Stimulated activated naive CD8-positive, alpha-beta T cell treated with anti-CD3 and anti-CD28 coated beads, Interleukin-15, amount 100 ng/mL, for 72 hours (primary cell): Measurements from ENCODE around the gene LYST.

ENCODE experiments used
- ATAC-seq: fragments of 150-1000 bp; cut with Tn5 transposase; 2 replicates; pipeline ENCODE4 v1.10.0; 2021; ENCODE audit warnings: mild to moderate bottlenecking, moderate library complexity
- DNase-seq, 2 donors: peaks; one replicate each; pipeline ENCODE4 v3.0.0; 2021 to 2022
- H3K27ac Mint-ChIP-seq, 2 donors: one replicate each; pipeline ENCODE4 v1.8.0; 2022; ENCODE audit warnings: mild to moderate bottlenecking in 2 of 2, mixed read lengths in 2 of 2, moderate library complexity in 2 of 2
- H3K27me3 Mint-ChIP-seq: one replicate; pipeline ENCODE4 v1.8.0; 2022; ENCODE audit warnings: mixed read lengths
- H3K4me1 Mint-ChIP-seq: one replicate; pipeline ENCODE4 v1.8.0; 2022; ENCODE audit warnings: mild to moderate bottlenecking, mixed read lengths
- H3K4me3 Mint-ChIP-seq, 2 donors: one replicate each; pipeline ENCODE4 v1.8.0; 2022; ENCODE audit warnings: mild to moderate bottlenecking in 2 of 2, mixed read lengths in 2 of 2, moderate library complexity in 1 of 2
- H3K9me3 Mint-ChIP-seq, 2 donors: one replicate each; pipeline ENCODE4 v1.8.0; 2022; ENCODE audit warnings: mixed read lengths in 2 of 2

The LYST gene

DNA sequence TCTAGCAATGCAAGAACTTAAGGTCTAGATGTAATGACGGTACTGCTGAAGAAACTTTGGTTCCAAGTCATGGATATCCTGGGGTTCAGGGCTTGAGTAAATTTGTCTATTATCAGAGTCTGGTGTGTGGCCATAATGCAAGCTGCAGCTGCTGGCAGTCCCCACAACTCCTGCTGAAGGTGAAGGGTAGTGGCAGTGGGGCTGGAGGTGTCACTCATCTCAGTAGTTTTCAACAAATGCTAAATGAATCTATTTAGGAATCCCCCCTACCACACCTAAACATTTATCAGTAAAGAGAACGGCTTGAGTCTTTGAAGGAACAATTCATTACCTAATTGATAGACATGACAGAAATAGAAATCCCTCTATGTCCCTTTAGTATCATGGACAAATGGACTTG lies 118.0 kb downstream of the LYST start:
- DNase-seq = no peak
- Mint-ChIP-seq H3K4me1 (no peaks in the 10 kb centered on the region), H3K27me3 (no peaks in the 10 kb centered on the region), H3K27ac (no peak overlapping the region), H3K9me3 (no peaks in the 10 kb centered on the region), H3K4me3 (no peak overlapping the region)
- no peak for ATAC-seq

DNA sequence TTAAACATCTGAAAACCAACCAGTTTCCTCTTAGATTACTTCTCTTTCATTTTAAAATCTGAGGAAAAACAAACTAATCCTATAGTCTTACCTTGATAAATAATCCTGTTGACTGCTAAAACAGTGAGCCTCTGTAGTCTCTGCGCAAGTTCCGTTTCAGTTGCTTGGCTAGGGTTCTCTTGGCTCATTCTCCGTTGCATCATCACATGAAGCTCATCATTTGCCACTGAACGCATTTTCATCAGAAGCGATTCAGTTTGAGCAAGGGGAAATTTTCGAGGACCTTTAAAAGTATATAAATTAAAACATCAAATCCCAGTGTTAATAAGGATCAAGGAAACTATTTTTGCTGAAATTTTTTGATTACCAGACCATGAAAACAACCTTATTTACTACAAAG lies 120.5 kb downstream of the LYST start:
- DNase-seq = no peak
- H3K27me3 Mint-ChIP-seq = no peaks in the 10 kb centered on the region
- no peak overlapping the region for H3K27ac Mint-ChIP-seq

GRCh38 chr1:235745503-235746136 lies 121.1 kb downstream of the LYST start:
- no peak for ATAC-seq

More for the DNA sequence above, 120.5 kb downstream of the LYST start:
- no peak for ATAC-seq
- Mint-ChIP-seq H3K4me1 (no peaks in the 10 kb centered on the region), H3K9me3 (no peaks in the 10 kb centered on the region), H3K4me3 (no peak overlapping the region)

GRCh38 chr1:235742914-235743599 lies 123.6 kb downstream of the LYST start:
- Mint-ChIP-seq H3K9me3 (no peaks in the 10 kb centered on the region), H3K27me3 (no peaks in the 10 kb centered on the region), H3K4me3 (no peak overlapping the region), H3K4me1 (no peaks in the 10 kb centered on the region), H3K27ac (no peak overlapping the region)
- no peak for DNase-seq
- ATAC-seq = no peak

More at GRCh38 chr1:235745503-235746136, 121.1 kb downstream of the LYST start:
- H3K27me3 Mint-ChIP-seq = no peaks in the 10 kb centered on the region
- no peak for DNase-seq
- no peak overlapping the region for H3K27ac Mint-ChIP-seq
- no peaks in the 10 kb centered on the region for H3K4me1 Mint-ChIP-seq
- no peaks in the 10 kb centered on the region for H3K9me3 Mint-ChIP-seq
- no peak overlapping the region for H3K4me3 Mint-ChIP-seq

DNA sequence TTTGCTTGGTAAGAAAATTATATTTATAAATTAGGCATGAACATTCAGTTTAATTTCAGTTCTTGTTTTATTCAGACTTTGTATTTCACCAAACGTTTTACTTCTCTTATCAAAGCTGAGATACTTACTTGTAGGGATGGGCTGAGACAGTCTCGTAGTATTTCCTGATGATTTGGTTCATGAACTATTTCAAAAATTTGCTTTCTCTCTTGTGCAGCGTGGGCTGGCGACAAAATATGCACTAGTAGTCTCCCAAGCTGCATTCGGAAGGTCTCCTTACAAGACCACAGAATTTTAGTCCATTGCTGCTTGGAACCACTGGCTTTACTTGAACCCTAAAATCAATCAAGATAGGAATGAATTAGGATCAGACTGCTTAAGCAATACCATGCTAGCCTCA lies 125.4 kb downstream of the LYST start:
- H3K4me3 Mint-ChIP-seq = no peak overlapping the region
- H3K27ac Mint-ChIP-seq = no peak overlapping the region
- no peaks in the 10 kb centered on the region for H3K9me3 Mint-ChIP-seq
- H3K27me3 Mint-ChIP-seq = no peaks in the 10 kb centered on the region
- ATAC-seq (no peak), DNase-seq (no peak)
- H3K4me1 Mint-ChIP-seq = no peaks in the 10 kb centered on the region

DNA sequence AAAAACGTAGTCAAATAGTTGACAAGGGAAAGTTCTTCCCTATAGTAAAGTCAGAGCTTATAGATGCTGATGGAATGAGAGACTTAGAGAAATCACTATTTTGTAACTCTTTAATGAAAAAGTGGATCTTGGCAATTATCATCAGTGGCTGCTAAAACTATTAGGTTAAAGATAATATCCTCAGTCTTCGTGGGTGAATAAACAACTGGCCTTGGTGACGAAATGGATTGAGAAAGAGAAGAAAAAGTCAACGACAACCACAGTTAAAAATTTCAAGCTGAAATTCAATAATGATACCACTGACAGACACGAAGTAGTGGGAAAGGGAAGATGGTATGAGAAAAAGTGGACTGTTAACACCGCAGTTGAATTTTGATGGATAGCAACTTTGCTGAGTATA lies 127.1 kb downstream of the LYST start:
- DNase-seq = no peak
- H3K4me1 Mint-ChIP-seq = no peaks in the 10 kb centered on the region
- no peak for ATAC-seq
- H3K9me3 Mint-ChIP-seq = no peaks in the 10 kb centered on the region
- H3K27ac Mint-ChIP-seq = no peak overlapping the region
- H3K4me3 Mint-ChIP-seq = no peak overlapping the region
- no peaks in the 10 kb centered on the region for H3K27me3 Mint-ChIP-seq

DNA sequence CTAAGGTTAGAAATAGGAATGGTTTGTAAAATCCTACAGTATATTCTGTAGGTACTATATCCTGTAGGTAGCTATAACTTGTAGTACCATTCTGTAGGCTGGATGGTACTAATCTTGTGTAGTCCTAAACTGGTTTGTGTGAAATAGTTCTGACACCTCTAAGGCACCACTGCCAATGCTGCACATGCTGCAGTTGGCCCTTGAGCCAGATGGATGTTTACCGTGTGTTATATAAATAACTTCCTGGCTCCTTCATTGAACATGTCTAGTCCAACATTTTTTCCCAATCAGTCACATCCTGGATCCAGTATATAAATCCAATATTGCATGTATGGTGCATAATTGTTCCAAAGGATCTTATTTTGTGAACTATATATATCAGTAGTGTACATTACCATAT lies 127.6 kb downstream of the LYST start:
- Mint-ChIP-seq H3K27me3 (no peaks in the 10 kb centered on the region), H3K27ac (no peak overlapping the region), H3K4me1 (no peaks in the 10 kb centered on the region), H3K4me3 (no peak overlapping the region), H3K9me3 (no peaks in the 10 kb centered on the region)
- DNase-seq (no peak), ATAC-seq (no peak)

DNA sequence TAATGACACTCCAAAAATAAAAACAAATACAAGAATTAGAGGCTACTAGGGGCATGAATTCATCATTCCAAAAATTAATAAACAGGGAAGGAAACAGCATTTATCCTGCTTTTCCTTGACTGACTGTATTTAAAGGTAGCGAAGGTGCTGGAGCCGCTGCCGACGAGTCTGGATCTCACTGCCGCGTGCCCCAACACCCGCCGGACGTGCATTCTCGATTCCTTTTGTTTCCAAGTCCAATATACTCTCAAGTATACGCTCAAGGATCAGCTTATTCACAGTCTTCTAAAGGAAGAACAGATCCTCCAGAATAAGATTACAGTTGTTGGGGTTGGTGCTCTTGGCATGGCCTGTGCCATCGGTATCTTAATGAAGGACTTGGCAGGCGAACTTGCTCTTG lies 129.0 kb downstream of the LYST start:
- no peak overlapping the region for H3K4me3 Mint-ChIP-seq
- ATAC-seq (no peak), DNase-seq (no peak)
- no peaks in the 10 kb centered on the region for H3K4me1 Mint-ChIP-seq
- H3K27ac Mint-ChIP-seq = no peak overlapping the region
- no peaks in the 10 kb centered on the region for H3K9me3 Mint-ChIP-seq
- H3K27me3 Mint-ChIP-seq = no peaks in the 10 kb centered on the region

DNA sequence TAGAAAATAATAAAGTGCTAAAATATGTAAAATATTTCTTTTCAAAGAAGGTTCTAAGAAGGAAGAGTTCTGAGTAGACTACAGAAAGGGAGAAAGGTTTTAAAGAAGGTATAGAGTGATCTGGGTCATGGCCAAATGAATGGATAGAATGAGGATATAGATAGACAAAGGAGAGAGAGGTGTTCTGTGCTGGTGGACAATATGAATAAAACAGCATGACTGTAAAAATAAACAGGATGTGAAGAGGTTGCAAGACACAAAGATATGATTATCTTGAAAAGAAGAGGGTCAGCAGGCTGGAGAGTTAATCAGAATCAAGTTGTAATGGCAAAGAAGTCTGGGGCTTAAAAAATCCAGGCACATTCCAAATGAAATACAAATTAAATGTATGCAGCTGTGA lies 130.4 kb downstream of the LYST start:
- Mint-ChIP-seq H3K4me3 (no peak overlapping the region), H3K4me1 (no peaks in the 10 kb centered on the region), H3K9me3 (no peaks in the 10 kb centered on the region), H3K27ac (no peak overlapping the region), H3K27me3 (no peaks in the 10 kb centered on the region)
- ATAC-seq = no peak
- no peak for DNase-seq

DNA sequence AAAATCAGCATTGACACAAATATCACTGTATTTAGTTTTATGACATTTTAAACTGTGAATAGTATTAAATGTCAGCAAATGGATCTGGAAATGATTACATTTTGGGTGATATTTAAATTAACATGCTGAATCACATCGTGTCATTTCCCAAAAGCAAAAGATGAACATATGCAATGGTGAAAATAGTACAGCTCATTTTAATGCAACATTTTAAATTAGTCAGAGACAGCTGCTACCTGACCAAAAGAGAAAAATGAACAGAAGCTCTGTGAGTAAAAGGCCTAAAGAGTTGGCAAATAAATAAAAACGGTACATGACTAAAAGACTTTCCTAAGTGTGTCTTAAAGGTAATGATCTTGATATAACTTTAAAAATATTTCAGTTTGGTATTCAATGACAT lies 131.1 kb downstream of the LYST start:
- H3K9me3 Mint-ChIP-seq = no peaks in the 10 kb centered on the region
- H3K27me3 Mint-ChIP-seq = no peaks in the 10 kb centered on the region
- H3K4me1 Mint-ChIP-seq = no peaks in the 10 kb centered on the region
- DNase-seq = no peak
- no peak overlapping the region for H3K4me3 Mint-ChIP-seq
- no peak for ATAC-seq
- no peak overlapping the region for H3K27ac Mint-ChIP-seq

GRCh38 chr1:235734335-235734734 lies 132.4 kb downstream of the LYST start:
- peak; percentile 64 for ATAC-seq

DNA sequence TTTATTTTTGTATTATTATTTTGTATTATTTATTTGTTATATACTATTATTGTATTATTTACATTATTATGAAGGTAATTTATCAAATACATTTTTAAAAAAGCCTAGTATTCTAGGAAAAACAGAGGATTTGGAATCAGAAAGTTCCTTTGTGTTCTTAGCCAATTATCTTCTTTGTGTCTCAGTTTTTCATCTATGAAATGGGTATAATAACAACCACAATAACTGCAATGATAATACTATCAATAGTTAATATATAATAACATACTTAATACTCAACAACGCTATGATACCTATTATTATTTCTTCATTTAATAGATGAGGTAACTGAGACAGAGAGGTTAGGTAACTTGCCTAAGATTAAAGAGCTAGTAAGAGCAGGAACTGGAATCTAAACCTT lies 136.7 kb downstream of the LYST start:
- Mint-ChIP-seq H3K4me1 (no peaks in the 10 kb centered on the region), H3K9me3 (no peaks in the 10 kb centered on the region), H3K27ac (no peak overlapping the region), H3K27me3 (no peaks in the 10 kb centered on the region), H3K4me3 (no peak overlapping the region)
- DNase-seq = no peak
- ATAC-seq = no peak

More at GRCh38 chr1:235734335-235734734, 132.4 kb downstream of the LYST start:
- H3K27ac Mint-ChIP-seq = no peak overlapping the region
- DNase-seq = no peak
- no peaks in the 10 kb centered on the region for H3K4me1 Mint-ChIP-seq
- no peak overlapping the region for H3K4me3 Mint-ChIP-seq
- H3K9me3 Mint-ChIP-seq = no peaks in the 10 kb centered on the region
- no peaks in the 10 kb centered on the region for H3K27me3 Mint-ChIP-seq

DNA sequence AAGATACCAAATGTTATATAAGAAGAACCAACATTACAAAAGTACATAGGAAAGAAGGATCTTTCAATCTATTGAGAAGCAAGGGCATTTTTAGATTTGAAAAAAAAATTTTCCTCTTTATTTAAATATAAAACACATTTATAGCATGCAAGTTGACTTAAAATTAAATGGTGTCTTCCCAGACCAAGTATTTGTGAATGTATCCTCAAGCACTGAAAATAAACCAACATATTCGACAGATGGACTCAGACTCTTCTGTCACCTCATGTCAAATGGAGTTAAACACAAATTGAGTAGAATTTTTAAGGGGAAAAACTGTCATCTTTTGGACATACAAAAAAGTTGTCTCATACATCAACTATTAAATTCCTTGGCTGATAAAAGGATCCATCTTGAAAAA lies 140.1 kb downstream of the LYST start:
- Mint-ChIP-seq H3K4me1 (no peaks in the 10 kb centered on the region), H3K4me3 (no peak overlapping the region), H3K27me3 (no peaks in the 10 kb centered on the region), H3K27ac (peak overlapping the region in 1 of 2 donors; percentile 43), H3K9me3 (no peaks in the 10 kb centered on the region)
- no peak for ATAC-seq
- DNase-seq = no peak

DNA sequence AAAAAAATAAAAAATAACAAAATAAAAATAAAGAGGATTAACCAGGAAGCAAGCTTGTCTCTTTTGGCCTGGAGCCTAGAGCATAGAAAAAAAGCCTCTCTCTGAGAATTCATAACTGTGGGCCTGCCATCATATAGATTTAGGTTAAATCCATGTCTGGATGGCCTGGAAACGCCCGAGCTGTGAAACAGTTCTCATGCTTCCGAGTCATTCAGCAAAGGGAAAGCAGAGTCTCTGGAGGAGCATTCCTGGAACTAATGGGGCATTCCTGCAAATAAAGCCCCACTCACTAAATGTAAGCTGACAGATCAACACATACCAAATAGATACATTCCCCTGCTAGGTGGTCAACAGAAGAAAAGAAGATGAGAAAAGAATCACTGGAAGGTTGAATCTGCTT lies 141.3 kb downstream of the LYST start:
- no peak for ATAC-seq
- Mint-ChIP-seq H3K9me3 (no peaks in the 10 kb centered on the region), H3K27ac (no peak overlapping the region), H3K4me3 (no peak overlapping the region), H3K27me3 (no peaks in the 10 kb centered on the region), H3K4me1 (no peaks in the 10 kb centered on the region)
- no peak for DNase-seq

DNA sequence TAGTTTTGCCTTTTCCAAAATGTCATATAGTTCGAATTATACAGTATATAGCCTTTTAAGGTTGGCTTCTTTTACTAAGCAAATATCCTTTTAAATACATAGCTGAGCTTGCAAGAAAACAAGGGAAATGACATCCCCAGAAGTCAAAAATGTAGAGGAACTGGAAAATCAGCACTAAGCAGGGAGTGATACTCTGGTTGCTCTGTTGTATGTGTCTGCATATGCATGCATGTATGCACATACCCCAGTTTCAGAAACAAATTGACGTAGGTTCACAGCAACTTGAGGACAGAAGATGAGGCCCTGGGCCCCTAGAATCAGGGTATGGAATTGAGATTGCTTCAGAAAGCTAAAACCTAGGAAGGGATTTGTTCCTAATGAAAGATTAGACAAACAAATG lies 142.0 kb downstream of the LYST start:
- no peaks in the 10 kb centered on the region for H3K9me3 Mint-ChIP-seq
- no peak for ATAC-seq
- H3K27ac Mint-ChIP-seq = peak overlapping the region in 1 of 2 donors; percentile 75
- DNase-seq = no peak
- H3K27me3 Mint-ChIP-seq = no peaks in the 10 kb centered on the region
- no peaks in the 10 kb centered on the region for H3K4me1 Mint-ChIP-seq
- no peak overlapping the region for H3K4me3 Mint-ChIP-seq

DNA sequence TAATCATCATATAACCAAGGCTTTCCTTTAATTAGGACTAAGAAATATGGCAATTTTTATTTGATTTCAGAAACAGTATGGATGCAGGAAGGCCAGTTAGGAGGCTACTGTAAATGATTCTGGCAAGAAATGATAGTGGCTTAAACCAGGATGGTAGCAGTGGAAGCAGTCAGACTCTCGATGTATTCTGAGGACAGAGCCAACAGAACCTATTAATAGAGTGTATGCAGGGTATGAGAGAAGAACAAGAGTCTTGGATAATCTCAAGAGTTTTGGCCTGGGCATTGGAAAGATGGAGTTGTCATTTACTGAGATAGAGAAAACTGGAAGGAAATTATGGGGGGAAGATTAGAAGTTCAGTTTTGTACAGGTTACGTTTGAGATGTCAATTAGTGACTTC lies 143.8 kb downstream of the LYST start:
- no peak overlapping the region for H3K4me3 Mint-ChIP-seq
- DNase-seq (no peak), ATAC-seq (no peak)
- H3K27me3 Mint-ChIP-seq = no peaks in the 10 kb centered on the region
- no peaks in the 10 kb centered on the region for H3K4me1 Mint-ChIP-seq
- no peaks in the 10 kb centered on the region for H3K9me3 Mint-ChIP-seq
- no peak overlapping the region for H3K27ac Mint-ChIP-seq

DNA sequence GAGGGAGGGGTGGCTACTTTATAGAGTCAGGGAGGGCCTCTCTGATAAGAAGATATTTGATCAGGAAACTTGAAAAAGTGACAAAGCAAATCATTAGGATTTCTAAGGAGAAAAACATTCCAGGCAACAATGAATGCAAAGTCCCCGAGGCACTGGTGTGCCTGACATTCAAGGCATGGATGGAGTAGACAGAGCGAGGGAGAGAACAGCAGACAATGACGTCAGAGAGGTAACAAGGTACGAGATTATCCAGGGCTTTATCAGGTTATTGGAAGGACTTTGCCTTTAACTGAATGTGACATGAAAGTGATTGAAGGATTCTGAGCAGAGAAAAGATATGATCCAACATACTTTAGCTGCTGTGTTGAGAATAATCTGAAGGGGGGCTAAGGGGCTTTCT lies 144.7 kb downstream of the LYST start:
- no peak overlapping the region for H3K27ac Mint-ChIP-seq
- ATAC-seq (no peak), DNase-seq (no peak)
- H3K9me3 Mint-ChIP-seq = no peaks in the 10 kb centered on the region
- H3K4me3 Mint-ChIP-seq = no peak overlapping the region
- no peaks in the 10 kb centered on the region for H3K27me3 Mint-ChIP-seq
- H3K4me1 Mint-ChIP-seq = no peaks in the 10 kb centered on the region
